HEK293T (cell line): Measurements from ENCODE around the gene UBTD1.

ENCODE experiments used
- BHLHE40 ChIP-seq: fragments of 450-650 bp; IDR thresholded peaks from 2 replicates; pipeline ENCODE4 v1.6.1; 2016; ENCODE audit warnings: mild to moderate bottlenecking, moderate library complexity, borderline replicate concordance
- FOXM1 ChIP-seq: fragments of 450-650 bp; IDR thresholded peaks from 2 replicates; pipeline ENCODE4 v1.6.1; 2017; ENCODE audit warnings: mild to moderate bottlenecking, borderline replicate concordance
- HDGF ChIP-seq: fragments of 450-650 bp; IDR thresholded peaks from 2 replicates; pipeline ENCODE4 v1.6.1; 2017; ENCODE audit warnings: antibody characterized with exemption, borderline replicate concordance
- TARDBP ChIP-seq: fragments of 450-650 bp; IDR thresholded peaks from 2 replicates; pipeline ENCODE4 v1.6.1; 2016

- TF ChIP-seq FOXM1 (no peak), HDGF (no peak), TARDBP (no peak), BHLHE40 (no peak)
Observed at GRCh38 chr10:97509120-97509680, 10.5 kb downstream of the UBTD1 start.
